ENCODE data around the gene YIF1A.
"Not testable (repeated sequence)": the region's sequence is repeated elsewhere in the genome, so short reads cannot be mapped to it uniquely, and the experiment has no call there.

The YIF1A gene

DNA sequence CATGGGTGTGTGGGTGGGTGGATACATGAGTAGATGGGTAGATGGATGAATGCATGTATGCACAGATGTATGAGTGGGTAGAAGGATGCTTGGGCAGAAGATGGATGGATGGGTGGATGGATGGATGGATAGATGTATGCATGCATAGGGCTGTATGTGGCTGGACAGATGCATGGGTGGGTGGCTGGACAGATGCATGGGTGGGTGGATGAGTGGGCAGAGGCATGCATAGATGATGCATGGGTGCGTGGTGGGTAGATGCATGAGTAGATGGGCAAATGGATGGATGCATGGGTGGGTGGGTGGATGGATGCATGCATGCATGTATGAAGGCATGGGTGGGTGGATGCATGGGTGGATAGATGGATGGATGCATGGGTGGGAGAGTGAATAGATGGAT, 34.7 kb upstream of the YIF1A start:
- no peak for DNase-seq (ENCODE audit: low read depth)
- TF ChIP-seq CTCF (IDR thresholded peaks at IDR 0.05; ENCODE audit: insufficient read depth, low read depth, low read length, missing control alignments): no peak
- H3K4me3 ChIP-seq (ENCODE audit: low read depth, low read length): no peak overlapping the region

DNA sequence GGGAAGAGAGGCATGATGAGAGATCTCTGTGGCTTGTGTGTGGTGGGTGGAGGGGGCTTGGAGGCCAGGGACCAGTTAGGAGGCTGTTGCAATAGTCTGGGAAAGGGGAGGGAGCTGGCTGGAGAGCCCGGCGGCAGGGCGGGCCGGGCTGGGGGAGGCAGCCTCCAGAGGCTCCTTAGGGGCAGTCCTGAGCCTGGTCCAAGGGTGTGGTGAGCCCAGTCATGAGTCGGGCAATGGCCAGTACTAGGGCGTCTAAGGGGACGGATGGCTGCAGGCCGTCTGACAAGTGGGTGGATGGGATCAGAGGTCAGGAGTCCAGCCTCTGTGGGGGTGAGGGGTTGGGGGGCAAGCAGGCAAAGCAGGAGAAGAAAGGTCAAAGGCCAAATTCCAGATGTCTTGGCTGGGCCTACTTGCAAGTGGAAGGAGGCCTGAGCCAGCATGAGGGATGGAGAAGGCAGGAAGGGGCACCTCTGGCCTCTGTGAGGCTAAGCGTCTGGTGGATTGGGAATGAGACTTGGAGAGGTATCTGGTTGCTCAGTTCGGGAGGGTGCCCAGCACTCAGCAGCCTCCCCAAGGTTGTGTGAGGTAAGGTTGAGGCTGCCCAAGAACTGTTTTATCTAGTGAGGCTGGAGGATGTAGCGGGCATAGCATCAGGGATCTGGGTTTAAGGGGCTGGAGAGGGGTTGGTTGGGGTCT, 33.9 kb upstream of the YIF1A start:
- no peak overlapping the region for H3K4me3 ChIP-seq (ENCODE audit: low read depth, low read length)
- no peak for TF ChIP-seq CTCF (IDR thresholded peaks at IDR 0.05; ENCODE audit: insufficient read depth, low read depth, low read length, missing control alignments)
- no peak for DNase-seq (ENCODE audit: low read depth)

DNA sequence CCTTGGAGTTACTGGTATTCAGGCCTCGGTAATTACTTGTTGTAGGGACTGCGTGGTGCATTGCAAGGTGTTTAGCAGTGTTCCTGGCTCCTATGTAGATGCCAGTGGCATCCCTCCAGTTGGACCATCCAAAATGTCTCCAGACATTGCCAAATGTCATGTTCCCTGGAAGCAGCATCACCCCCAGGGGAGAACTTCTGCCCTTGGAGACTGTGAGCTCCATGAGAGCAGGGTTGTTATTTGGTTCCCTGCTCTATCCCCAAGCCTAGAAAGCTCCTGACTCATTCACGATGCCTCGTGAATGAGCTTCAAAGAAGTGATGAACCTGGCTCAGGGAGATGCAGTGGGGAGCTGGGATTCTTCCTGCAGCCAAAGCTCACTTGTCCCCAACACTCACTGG, 32.7 kb upstream of the YIF1A start:
- no peak for DNase-seq (ENCODE audit: low read depth)
- no peak overlapping the region for H3K4me3 ChIP-seq (ENCODE audit: low read depth, low read length)

DNA sequence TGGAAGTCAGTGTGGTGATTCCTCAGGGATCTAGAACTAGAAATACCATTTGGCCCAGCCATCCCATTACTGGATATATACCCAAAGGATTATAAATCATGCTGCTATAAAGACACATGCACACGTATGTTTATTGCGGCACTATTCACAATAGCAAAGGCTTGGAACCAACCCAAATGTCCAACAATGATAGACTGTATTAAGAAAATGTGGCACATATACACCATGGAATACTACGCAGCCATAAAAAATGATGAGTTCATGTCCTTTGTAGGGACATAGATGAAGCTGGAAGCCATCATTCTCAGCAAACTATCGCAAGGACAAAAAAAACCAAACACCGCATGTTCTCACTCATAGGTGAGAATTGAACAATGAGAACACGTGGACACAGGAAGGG, 31.8 kb upstream of the YIF1A start:
- not testable (repeated sequence) for H3K4me3 ChIP-seq (ENCODE audit: low read depth, low read length); DNase-seq (ENCODE audit: low read depth)

More for the DNA sequence above, 32.7 kb upstream of the YIF1A start:
- TF ChIP-seq CTCF (IDR thresholded peaks at IDR 0.05; ENCODE audit: insufficient read depth, low read depth, low read length, missing control alignments): no peak

DNA sequence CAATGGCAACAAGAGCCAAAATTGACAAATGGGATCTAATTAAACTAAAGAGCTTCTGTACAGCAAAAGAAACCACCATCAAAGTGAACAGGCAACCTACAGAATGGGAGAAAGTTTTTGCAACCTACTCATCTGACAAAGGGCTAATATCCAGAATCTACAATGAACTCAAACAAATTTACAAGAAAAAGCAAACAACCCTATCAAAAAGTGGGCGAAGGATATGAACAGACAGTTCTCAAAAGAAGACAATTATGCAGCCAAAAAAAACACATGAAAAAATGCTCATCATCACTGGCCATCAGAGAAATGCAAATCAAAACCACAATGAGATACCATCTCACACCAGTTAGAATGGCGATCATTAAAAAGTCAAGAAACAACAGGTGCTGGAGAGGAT, 31.3 kb upstream of the YIF1A start:
- H3K4me3 ChIP-seq (ENCODE audit: low read depth, low read length); DNase-seq (ENCODE audit: low read depth): not testable (repeated sequence)

- no peak for TF ChIP-seq CTCF (IDR thresholded peaks at IDR 0.05; ENCODE audit: insufficient read depth, low read depth, low read length, missing control alignments)
- no peak for DNase-seq (ENCODE audit: low read depth)
- H3K4me3 ChIP-seq (ENCODE audit: low read depth, low read length): no peak overlapping the region
Observed at GRCh38 chr11:66318600-66318970, 29.6 kb upstream of the YIF1A start.

DNA sequence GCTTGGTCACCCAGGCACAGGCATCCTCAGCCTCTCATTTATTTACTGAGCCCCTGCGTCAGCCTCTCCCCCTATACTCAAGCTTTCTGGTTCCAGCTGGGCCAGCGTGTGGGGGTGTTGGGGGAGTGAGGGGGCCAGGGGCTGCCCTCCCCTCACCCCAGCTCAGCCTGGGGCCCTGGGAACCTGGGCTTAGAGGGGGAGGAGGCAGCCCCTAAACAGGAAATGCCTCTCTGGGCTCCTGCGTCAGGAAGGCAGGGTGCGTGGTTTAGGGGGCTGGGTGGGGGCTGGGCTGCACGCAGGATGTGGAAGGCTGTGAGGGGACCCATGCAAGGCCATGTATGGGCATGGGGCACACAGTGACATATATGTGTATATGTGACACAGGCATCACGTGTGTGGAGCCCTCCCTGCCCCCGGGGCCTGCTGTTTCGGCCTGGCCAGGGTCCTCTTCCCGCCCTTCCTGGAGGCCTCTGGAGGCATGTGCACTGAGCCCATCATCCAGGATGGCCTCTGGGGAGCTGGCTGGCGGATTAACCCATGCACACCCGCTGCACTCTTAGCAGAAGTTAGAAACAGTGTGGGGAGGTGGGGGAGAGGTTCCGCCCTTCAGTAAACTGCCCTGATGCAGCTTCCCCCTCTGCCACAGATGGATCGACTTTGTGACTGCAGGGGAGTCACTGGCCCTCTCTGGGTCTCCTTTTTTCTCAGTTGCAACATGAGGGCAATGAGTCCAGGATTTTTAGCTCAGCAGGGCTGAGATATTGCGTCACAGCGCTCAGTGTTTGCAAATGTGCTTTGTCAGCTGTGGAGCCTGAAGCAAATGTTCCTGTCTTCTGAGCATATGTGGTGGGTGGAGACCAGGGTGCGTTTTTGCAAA, 29.0 kb upstream of the YIF1A start:
- no peak for TF ChIP-seq CTCF (IDR thresholded peaks at IDR 0.05; ENCODE audit: insufficient read depth, low read depth, low read length, missing control alignments)
- H3K4me3 ChIP-seq (ENCODE audit: low read depth, low read length): no peak overlapping the region
- DNase-seq (ENCODE audit: low read depth): peak; percentile 39

DNA sequence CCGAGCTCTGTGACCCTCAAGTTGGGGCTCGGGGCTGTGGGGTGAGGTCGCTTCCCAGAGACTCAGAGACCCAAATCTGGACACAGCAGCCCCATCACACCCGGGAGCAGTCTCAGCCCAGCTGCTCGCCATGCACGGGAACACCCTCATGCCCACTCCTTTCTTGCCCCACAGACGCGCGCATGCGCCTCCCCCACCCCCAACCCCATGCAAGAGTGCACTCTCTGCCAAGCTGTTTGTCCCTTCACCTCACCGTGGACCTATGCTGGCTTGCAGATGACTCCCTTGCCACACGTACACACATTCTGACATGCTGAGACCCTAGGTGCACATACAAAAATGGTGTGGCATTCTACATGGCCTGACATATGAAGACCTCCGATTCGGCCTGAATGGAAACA, 28.4 kb upstream of the YIF1A start:
- no peak for TF ChIP-seq CTCF (IDR thresholded peaks at IDR 0.05; ENCODE audit: insufficient read depth, low read depth, low read length, missing control alignments)
- no peak for DNase-seq (ENCODE audit: low read depth)

More for the DNA sequence above, 28.4 kb upstream of the YIF1A start:
- H3K4me3 ChIP-seq (ENCODE audit: low read depth, low read length): no peak overlapping the region
